Measurements from ENCODE around the gene HUWE1.
A peak's percentile ranks its signal among the peaks of the same experiment; 100 is the strongest.
"Not testable (repeated sequence)": the region's sequence is repeated elsewhere in the genome, so short reads cannot be mapped to it uniquely, and the experiment has no call there.

The HUWE1 gene, protein sequence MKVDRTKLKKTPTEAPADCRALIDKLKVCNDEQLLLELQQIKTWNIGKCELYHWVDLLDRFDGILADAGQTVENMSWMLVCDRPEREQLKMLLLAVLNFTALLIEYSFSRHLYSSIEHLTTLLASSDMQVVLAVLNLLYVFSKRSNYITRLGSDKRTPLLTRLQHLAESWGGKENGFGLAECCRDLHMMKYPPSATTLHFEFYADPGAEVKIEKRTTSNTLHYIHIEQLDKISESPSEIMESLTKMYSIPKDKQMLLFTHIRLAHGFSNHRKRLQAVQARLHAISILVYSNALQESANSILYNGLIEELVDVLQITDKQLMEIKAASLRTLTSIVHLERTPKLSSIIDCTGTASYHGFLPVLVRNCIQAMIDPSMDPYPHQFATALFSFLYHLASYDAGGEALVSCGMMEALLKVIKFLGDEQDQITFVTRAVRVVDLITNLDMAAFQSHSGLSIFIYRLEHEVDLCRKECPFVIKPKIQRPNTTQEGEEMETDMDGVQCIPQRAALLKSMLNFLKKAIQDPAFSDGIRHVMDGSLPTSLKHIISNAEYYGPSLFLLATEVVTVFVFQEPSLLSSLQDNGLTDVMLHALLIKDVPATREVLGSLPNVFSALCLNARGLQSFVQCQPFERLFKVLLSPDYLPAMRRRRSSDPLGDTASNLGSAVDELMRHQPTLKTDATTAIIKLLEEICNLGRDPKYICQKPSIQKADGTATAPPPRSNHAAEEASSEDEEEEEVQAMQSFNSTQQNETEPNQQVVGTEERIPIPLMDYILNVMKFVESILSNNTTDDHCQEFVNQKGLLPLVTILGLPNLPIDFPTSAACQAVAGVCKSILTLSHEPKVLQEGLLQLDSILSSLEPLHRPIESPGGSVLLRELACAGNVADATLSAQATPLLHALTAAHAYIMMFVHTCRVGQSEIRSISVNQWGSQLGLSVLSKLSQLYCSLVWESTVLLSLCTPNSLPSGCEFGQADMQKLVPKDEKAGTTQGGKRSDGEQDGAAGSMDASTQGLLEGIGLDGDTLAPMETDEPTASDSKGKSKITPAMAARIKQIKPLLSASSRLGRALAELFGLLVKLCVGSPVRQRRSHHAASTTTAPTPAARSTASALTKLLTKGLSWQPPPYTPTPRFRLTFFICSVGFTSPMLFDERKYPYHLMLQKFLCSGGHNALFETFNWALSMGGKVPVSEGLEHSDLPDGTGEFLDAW (N-terminal part only)

DNA sequence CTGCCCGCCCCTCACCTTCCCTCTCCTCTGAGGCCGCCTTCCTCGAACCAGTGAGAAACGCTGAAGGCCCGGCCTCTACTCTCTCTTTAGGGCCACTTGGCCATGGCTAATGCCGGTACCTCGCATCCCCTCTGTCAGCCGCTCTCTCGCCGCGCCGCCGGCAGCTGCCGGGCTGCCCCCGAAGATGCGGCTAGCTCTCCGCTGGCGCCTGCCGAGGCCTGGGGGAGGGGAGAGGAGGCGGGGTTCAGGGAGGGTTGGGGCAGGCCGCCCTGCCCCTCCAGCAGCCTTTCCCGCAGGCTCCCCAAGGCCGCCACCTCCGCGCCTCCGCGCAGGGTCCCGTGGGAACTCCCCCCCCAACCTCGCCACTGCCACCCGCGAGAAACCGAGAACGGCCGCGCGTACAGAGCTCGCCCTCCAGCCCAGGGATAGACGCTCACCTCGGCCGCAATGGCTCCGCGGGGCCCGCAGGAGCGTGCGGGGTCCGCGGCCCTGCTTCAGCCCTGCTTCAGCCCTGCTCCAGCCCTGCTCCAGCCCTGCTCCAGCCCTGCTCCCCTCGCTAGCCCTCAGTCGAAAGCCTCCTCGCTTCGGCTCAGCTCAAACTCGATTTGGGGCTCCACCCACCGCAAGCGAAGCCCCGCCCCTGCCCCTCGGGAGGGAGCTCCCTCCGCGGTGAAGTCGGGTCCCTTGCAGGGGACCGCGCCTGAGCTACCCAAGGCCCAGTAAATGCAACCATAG is at the start of gene HUWE1:
Gene HUWE1, minus strand, starts transcription at position 569 of the 735 bp plus-strand sequence. CDS start 32,612 bp downstream, outside the sequence.
- TF ChIP-seq, protein P1, sequence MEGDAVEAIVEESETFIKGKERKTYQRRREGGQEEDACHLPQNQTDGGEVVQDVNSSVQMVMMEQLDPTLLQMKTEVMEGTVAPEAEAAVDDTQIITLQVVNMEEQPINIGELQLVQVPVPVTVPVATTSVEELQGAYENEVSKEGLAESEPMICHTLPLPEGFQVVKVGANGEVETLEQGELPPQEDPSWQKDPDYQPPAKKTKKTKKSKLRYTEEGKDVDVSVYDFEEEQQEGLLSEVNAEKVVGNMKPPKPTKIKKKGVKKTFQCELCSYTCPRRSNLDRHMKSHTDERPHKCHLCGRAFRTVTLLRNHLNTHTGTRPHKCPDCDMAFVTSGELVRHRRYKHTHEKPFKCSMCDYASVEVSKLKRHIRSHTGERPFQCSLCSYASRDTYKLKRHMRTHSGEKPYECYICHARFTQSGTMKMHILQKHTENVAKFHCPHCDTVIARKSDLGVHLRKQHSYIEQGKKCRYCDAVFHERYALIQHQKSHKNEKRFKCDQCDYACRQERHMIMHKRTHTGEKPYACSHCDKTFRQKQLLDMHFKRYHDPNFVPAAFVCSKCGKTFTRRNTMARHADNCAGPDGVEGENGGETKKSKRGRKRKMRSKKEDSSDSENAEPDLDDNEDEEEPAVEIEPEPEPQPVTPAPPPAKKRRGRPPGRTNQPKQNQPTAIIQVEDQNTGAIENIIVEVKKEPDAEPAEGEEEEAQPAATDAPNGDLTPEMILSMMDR (IDR thresholded peaks at IDR 0.05; ENCODE audit: low read depth, low read length): no peak
- peak within 1 kb of the TSS; percentile 60 to 67 for H3K4me3 ChIP-seq (replicated peaks in 1 of 2; ENCODE audit: low read depth in 2 of 2, low read length in 2 of 2)
- peak; percentile 68 to 76 for DNase-seq (ENCODE audit: low read depth in 2 of 2)

DNA sequence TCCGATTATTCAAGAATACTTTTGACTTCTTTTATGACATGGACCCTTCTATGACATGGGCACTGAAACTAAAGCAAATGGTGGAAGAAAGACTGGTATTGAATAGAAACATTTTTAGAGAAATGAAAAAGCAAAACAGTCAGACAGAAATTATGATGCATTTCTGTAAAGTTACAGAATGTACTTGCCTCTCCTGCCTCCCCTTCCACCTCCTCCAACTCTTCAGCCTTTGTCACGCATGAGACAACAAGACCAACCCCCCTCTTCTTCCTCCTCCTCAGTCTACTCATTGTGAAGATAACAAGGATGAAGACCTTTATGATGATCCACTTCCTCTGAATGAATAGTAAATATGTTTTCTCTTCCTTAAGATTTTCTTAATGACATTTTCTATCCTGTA is 46.3 kb upstream of the HUWE1 start:
- peak in 1 of 2 donors; percentile 11 for DNase-seq (ENCODE audit: low read depth in 2 of 2)
- TF ChIP-seq, protein P1 (IDR thresholded peaks at IDR 0.05; ENCODE audit: low read depth, low read length): no peak
- H3K4me3 ChIP-seq (replicated peaks in 1 of 2; ENCODE audit: low read depth in 2 of 2, low read length in 2 of 2): no peak overlapping the region

DNA sequence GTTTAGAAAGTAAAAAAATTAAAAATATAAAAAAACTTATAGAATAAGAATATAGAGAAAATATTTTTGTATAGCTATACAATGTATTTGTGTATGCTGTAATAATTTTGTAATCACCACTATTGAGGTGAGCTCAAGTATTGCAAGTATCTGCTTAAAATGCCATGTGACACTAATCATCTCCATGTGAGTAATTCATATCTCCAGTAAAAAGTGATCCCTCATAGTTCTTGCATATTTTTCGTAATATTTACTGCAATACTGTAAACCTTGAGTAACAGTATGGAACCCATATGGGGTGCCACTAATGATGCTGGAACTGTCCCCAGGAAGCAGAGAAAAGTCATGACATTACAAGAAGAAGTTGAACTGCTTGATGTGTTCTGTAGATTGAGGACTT is 43.2 kb upstream of the HUWE1 start:
- DNase-seq (ENCODE audit: low read depth in 2 of 2): peak in 1 of 2 donors; percentile 27
- H3K4me3 ChIP-seq (replicated peaks in 1 of 2; ENCODE audit: low read depth in 2 of 2, low read length in 2 of 2): no peak overlapping the region
- TF ChIP-seq, protein P1 (IDR thresholded peaks at IDR 0.05; ENCODE audit: low read depth, low read length): no peak

DNA sequence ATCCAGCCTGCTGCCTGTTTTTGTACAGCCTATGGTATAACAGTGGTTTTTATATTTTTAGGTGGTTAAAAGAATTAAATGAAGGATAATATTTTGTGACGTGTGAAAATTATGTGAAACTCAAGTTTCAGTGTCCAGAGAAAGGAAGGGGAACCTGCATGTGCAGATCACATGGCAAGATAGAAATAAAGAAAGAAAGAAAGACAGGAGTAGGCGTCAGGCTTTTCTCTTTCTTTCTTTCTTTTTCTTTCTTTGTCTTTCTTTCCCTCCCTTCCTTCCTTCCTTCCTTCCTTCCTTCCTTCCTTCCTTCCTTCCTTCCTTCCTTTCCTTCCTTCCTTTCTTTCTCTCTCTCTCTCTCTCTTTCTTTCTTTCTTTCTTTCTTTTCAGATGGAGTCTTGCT is 42.0 kb upstream of the HUWE1 start:
- no peak for DNase-seq (ENCODE audit: low read depth in 2 of 2)
- TF ChIP-seq, protein P1 (IDR thresholded peaks at IDR 0.05; ENCODE audit: low read depth, low read length): no peak

DNA sequence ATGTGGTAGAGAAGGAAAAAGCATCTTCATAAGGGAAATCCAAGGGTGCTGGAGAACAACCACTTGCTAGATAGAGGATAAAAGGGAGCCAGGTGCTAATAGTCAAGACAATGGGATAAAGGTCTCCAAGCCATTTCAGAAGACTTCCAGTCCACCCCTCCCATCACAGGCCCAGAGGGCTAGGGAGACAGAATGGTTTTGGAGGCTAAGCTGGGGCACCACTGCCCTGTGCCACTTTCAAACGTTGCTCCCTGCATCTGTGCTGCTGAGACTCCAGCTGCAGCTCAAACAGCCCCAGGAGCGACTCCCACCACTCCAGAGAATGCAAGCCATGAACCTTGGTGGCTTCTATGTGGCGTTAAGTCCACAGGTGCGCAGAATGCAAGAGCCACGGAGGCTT is 38.4 kb upstream of the HUWE1 start:
- no peak overlapping the region for H3K4me3 ChIP-seq (replicated peaks in 1 of 2; ENCODE audit: low read depth in 2 of 2, low read length in 2 of 2)
- TF ChIP-seq, protein P1 (IDR thresholded peaks at IDR 0.05; ENCODE audit: low read depth, low read length): no peak

More for the DNA sequence above, 42.0 kb upstream of the HUWE1 start:
- H3K4me3 ChIP-seq (replicated peaks in 1 of 2; ENCODE audit: low read depth in 2 of 2, low read length in 2 of 2): no peak overlapping the region

DNA sequence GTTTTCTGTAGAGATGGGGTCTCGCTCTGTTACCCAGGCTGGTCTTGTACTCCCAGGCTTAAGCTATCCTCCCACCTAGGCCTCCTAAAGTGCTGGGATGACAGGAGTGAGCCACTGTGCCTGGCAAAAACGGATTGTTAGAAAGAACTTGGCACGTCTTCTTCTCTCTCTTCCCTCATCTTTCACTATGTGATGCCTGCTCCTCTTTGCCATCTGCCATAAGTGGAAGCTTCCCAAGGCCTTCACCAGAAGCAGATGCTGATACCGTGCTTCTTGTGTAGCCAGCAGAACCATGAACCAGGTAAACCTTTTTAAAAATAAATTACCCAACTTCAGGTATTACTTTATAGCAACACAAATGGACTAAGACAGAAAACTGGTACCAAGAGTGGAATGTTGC is 36.9 kb upstream of the HUWE1 start:
- DNase-seq (ENCODE audit: low read depth in 2 of 2): no peak
- H3K4me3 ChIP-seq (replicated peaks in 1 of 2; ENCODE audit: low read depth in 2 of 2, low read length in 2 of 2): no peak overlapping the region
- TF ChIP-seq, protein P1 (IDR thresholded peaks at IDR 0.05; ENCODE audit: low read depth, low read length): no peak

More for the DNA sequence above, 38.4 kb upstream of the HUWE1 start:
- no peak for DNase-seq (ENCODE audit: low read depth in 2 of 2)

DNA sequence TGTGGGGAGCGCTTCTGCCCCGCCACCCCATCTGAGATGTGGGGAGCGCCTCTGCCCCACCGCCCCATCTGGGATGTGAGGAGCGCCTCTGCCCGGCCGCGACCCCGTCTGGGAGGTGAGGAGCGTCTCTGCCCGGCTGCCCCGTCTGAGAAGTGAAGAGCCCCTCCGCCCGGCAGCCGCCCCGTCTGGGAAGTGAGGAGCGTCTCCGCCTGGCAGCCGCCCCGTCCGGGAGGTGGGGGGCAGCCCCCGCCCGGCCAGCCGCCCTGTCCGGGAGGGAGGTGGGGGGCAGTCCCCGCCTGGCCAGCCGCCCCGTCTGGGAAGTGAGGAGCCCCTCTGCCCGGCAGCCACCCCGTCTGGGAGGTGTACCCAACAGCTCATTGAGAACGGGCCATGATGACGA is 35.1 kb upstream of the HUWE1 start:
- DNase-seq (ENCODE audit: low read depth in 2 of 2); H3K4me3 ChIP-seq (replicated peaks in 1 of 2; ENCODE audit: low read depth in 2 of 2, low read length in 2 of 2): not testable (repeated sequence)

DNA sequence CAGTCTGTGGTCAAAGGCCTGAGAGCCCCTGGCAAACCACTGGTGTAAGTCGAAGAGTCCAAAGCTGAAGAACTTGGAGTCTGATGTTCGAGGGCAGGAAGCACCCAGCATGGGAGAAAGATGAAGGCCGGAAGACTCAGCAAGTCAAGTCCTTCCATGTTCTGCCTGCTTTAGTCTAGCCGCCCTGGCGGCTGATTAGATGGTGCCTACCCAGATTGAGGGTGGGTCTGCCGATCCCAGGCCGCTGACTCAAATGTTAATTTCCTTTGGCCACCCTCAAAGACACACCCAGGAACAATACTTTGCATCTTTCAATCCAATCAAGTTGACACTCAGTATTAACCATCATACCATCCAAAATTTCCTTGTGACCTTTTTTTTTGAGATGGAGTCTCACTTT is 33.1 kb upstream of the HUWE1 start:
- not testable (repeated sequence) for H3K4me3 ChIP-seq (replicated peaks in 1 of 2; ENCODE audit: low read depth in 2 of 2, low read length in 2 of 2); DNase-seq (ENCODE audit: low read depth in 2 of 2)
